ENCODE measurements around the gene SOX30. TPM values are rescaled to one million over a fixed set of nuclear protein-coding genes. Genes with fewer than 3 reads are reported as not detected.
"Not testable (repeated sequence)": the region's sequence is repeated elsewhere in the genome, so short reads cannot be mapped to it uniquely, and the experiment has no call there.

SOX30 gene
- not detected in 2 replicates for total RNA-seq (2014; rRNA removed; shearing (Covaris generic))

DNA sequence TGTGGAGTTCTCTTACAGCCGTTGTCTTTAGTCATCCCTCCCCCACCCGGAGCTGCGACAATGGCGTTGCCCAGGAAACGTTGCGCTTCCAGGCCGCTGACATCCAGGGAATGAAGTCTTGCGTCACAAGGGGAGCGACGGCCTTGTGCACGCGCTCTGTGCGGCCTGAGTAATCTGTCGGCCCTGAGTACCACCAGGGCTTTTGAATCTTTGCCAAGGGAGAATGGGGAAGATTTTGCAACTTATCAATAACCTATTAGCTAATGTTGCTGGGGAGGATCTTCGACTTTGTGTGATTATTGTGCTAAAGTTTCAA is at the start of gene SOX30:
TSS of gene SOX30 (minus strand) at position 62 of the 316 bp plus-strand sequence. CDS start 360 bp downstream, outside the sequence.
- DNase-seq (ENCODE audit: low read depth) = no peak

DNA sequence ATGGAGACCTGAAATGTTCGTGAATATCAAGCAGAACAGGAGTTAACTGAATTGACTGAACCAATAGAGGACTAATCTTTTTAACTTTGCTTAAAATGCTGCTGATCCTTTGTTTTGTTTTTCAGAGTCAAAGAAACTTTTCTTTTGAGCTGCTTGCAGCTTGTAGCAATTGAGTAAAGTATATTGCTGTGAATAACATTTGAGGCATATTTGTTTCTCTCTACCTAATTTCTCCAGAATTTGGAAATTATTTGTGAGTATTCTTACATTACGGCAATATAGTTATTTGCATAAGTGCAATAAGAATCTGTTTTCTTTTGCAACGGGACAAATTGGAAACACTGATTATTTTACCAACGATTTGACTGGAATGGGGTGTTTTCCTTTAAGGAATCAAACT is 46.4 kb upstream of the SOX30 start:
- not testable (repeated sequence) for DNase-seq (ENCODE audit: low read depth)

DNA sequence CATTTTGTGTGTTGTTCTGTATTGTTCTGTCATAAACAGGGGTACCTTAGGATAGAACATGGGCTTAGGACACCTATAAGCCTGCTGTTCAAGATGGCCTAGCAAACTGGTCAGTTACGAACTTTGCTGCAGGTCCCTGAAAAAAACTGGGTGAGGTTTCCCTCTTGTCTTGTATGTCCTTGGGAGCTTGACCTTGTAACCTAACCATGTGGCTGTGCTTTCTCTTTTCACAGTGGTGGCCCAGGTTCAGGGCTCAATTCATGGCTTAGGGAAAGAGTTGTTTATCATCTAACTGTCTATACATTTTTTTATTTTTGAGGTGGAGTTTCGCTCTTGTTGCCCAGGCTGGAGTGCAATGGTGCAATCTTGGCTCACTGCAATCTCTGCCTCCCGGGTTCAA is 43.9 kb upstream of the SOX30 start:
- DNase-seq (ENCODE audit: low read depth) = not testable (repeated sequence)

DNA sequence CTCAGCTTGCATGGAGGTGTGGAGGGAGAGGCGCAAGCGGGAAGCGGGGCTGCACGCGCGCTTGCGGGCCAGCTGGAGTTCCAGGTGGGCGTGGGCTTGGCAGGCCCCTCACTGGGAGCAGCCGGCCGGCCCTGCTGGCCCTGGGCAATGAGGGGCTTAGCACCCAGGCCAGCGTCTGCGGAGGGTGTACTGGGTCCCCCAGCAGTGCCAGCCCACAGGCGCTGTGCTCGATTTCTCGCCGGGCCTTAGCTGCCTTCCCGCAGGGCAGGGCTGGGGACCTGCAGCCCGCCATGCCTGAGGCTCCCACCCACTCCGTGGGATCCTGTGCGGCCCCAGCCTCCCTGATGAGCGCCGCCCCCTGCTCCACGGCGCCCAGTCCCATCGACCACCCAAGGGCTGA is 41.6 kb upstream of the SOX30 start:
- not testable (repeated sequence) for DNase-seq (ENCODE audit: low read depth)

DNA sequence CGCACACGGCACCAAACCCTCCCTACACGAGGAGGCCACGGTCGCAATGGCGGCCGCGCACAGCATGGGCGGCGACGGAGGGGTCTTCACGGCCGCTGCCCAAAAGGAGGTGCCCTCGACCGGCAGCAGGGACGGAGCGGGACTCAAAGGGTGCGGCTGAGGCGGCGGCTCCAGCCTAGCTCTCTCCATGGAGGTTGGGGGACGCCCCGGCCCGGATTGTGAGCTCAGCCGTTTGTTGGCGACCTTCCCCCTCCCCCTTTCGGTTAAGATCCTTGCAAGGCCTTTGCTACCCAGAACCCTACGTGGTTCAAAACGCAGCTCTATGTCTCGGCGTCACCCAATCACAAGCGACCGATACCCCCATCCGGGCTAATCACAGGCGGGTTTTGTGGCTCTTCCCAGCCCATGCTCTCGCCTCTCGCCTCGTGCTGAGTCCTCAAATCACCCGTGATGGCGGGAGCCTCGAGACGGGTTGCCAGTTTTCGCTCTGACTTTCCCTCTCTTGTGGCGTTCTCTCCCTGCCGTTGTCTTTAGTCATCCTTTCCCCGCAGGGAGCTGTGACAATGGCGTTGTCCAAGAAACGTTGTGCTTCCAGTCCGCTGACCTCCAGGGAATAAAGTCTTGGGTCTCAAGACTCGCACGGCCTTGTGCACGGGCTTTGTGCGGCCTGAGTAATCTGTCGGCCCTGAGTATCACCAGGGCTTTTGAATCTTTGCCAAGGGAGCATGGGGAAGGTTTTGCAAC is 38.6 kb upstream of the SOX30 start:
- no peak for DNase-seq (ENCODE audit: low read depth)

DNA sequence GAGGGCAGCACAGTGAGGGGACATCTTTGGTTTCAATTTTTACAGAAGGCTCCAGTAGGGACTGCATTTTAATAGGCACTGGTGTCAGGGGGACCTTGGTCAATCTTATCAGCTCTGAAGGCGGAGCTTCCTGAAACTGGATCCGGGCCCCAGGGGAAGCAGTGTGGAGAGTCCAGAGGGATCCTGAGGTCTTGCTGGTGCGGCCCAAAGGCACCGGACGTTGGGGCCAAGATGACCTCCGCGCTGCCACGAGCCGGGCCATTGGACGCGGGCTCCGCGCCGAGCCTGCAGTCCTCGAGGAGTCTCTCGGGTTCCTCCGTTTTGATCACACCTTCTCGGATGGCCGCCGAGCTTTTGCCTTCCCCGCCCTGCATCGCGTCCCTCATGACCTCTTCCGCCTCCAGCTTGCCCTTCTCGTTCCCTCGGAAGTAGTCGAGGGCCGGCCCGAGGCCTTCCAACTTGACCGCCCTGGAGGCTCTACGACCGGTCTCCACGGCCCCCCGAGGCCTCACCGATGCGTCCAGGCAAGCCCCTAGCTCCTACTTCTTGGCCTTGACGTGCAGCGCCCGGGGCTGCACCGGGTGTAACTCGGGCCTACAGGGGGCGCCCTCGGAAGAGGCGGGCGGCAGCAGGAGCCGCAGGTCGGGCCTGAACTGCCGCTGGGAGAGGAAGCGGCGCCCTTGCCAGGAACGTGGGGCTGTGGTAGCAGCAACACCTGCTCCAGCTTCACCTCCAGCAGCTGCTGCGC is 37.9 kb upstream of the SOX30 start:
- DNase-seq (ENCODE audit: low read depth) = no peak

DNA sequence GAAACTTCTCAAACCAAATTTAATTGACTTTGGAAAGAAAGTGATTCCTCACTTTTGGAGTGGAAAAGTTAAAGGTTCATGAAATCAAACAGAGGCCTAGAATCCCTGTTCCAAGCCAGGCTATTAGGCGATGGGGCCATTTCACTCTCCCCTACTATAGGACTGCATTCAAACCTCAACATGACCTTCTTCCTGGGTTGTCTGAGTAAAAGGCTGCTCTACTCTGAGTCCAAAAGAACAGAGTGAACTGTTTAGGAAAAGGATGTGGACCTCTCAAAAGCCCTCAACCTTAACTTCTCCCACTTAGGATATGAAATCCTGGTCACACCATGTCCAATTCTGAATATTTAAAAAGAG is 34.9 kb upstream of the SOX30 start:
- DNase-seq (ENCODE audit: low read depth) = no peak

DNA sequence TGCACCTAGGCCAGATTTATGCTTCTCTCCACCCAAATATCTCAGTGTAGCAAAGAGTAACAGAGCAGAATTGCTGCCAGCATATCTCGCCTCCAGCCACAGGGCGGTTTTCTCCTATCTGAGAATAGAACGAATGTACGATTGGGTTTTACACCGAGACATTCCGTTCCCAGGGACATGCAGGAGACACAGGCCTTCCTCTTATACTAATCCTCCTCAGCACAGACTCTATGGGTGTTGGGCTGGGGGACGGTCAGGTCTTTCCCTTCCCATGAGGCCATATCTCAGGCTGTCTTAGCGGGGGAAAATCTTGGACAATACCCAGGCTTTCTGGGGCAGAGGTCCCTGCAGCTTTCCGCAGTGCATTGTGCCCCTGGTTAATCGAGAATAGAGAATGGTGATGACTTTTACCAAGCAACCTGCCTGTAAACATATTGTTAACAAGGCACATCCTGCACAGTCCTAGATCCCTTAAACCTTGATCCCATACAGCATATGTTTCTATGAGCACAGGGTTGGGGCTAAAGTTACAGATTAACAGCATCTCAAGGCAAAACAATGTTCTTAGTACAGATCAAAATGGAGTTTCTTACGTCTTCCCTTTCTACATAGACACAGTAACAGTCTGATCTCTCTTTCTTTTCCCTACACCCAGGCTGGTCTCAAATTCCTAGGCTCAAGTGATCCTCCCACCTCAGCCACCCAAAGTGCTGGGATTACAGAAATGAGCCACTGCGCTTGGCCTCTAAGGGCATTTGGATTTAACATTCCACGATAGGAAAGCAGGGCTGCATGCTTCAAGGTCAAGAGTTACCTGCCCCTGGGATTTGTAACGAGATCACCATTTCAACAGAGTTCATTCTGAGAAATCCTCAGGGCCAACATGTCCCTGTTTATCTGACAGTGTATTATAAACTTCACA is 34.3 kb upstream of the SOX30 start:
- DNase-seq (ENCODE audit: low read depth) = not testable (repeated sequence)

DNA sequence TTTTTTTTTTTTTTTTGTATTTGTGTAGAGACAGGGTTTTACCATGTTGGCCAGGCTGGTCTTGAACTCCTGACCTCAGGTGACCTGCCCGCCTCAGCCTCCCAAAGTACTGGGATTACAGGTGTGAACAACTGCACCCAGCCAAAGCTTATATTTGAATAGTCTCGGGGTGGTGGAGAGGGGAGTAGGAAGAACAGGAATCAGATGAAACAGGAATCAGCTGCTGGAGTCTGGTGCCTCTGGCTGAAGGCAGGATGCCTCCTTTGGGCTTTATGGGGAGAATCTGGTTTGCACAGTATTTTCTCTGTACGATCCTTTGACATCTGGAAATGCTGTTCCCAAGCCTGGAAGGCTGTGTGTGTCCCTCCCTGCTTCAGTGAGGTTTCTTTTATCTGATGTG is 30.0 kb upstream of the SOX30 start:
- DNase-seq (ENCODE audit: low read depth) = no peak

DNA sequence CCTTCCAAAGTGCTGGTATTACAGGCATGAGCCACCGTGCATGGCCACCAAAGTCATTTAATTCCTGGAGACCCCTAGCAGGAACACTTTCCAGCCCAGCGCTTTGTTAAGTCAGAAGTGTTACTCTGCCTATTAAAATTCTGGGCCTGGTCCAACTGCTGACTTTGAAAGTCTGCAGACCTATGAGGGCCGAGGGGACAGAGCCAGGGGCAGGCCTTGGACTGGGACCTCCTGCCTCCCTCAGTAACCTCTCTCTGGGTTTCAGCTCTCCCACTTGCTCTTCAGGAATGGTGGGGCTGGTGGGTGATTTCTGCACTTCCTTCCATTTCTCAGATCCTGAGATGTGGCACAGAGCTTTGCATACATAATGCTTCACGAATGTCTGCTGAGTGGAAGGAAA is 28.8 kb upstream of the SOX30 start:
- no peak for DNase-seq (ENCODE audit: low read depth)

DNA sequence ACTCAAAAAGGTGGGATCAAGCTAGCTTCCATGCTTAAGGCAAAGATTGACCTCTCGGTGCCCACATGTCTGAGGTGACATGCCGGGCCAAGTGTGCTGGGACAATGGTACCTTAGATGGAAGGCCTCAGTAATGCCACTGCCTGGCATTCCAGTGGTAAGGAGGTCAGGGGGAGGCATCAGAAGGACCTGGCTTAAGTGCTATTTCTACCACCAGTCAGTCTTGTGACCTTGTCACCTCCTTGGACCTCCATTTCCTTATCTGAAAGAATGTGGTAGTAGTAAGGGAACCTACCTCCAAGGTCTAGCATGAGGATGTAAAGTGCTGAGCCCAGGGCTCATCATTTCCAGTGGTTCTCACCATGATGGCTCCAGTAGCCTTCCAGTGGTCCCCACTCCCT is 28.0 kb upstream of the SOX30 start:
- DNase-seq (ENCODE audit: low read depth) = no peak

DNA sequence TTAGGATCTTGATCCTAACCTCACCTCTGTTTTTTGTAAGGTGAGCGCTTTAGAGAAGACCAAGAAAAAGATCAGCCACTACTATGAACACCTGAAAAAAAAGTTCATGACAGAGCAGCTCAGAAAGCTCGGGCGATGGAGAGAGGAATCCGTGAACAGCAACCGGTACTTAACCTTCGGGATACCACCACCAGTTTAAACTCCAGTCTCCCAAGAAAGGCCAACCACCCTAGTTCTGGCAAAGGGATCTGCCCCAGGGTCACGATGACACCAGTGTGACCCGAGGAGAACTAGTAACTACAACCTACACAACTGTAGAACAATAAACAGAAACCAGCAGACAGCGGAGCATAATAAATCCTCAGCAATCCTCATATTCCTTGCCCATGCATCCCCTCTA is 27.6 kb upstream of the SOX30 start:
- no peak for DNase-seq (ENCODE audit: low read depth)

DNA sequence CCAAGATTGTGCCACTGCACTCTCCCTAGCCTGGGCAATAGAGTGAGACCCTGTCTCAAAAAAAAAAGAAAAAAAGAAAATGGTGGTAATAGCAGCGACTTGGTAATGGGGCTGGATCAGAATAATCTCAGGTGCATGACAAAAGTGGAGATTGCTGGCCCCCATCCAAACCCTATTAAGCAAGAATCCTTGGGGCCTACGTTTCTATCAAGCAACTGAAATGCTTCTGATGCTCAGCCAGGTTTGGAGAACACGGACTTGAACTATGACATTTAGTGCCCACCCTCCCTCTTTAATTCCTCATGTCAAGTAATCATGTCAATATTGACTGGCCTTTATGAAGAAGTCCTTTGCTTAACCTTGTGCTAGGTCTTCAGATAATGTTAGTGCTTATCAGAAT is 25.7 kb upstream of the SOX30 start:
- no peak for DNase-seq (ENCODE audit: low read depth)

DNA sequence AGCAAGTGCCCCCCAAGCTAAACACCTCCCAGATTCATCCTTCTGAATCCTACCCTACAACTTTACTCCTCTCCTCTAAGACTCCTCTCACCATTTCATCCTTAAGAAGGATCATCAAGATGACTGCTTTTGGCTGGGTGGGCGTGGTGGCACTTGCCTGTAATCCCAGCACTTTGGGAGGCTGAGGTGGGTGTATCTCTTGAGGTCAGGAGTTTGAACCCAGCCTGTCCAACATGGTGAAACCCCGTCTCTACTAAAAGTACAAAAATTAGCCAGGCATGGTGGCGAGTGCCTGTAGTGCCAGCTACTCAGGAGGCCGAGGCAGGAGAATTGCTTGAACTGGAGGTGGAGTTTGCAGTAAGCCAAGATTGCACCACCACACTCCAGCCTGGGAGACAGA is 22.1 kb upstream of the SOX30 start:
- not testable (repeated sequence) for DNase-seq (ENCODE audit: low read depth)

DNA sequence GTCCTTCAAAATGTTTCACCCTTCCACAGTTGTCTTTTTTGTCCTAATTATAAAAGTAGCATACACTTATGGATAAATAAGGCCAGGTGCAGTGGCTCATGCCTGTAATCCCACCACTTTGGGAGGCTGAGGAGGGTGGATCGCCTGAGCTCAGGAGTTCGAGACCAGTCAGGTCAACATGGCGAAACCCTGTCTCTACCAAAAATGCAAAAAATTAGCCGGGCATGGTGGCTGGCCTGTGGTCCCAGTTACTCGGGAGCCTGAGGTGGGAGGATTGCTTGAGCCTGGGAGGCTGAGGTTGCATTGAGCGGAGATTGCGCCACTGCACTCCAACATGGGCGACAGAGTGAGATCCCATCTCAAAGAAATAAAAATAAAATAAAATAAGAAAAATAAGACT is 20.7 kb upstream of the SOX30 start:
- DNase-seq (ENCODE audit: low read depth) = no peak

DNA sequence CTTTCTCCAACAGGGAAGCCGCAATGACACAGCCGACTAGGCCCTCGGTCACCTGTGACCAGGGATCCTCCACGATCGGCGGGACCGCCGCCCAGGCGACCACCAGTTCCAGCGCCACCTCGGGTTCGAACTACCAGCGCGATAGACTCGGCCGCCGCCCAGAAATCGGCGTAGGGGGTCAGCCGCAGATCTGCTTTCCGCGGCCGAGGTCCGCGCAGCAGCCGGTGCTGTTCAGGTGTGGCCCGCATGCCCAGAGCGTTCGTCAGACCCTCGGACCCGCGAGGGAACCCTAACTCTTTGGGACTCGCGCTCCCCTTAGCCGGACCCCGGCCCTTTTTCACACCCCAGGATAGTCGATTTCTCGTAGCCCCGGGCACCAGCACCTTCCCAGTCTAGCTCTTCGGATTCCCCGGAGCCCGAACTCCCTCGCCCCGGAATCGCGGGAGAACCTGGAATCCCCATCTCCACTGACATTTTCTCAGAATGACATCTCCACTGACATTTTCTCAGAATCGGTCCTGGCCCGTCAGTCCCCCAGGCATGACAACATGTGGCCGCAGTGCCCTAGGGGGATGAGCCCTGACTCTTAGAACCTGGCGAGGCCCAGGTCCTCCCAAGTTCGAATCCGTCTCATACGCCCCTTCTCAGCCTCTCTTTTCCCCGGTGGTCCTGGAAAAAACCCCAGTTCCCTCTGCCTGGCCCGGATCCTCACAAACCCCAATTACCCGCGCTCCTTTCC is 19.5 kb upstream of the SOX30 start:
- no peak for DNase-seq (ENCODE audit: low read depth)

DNA sequence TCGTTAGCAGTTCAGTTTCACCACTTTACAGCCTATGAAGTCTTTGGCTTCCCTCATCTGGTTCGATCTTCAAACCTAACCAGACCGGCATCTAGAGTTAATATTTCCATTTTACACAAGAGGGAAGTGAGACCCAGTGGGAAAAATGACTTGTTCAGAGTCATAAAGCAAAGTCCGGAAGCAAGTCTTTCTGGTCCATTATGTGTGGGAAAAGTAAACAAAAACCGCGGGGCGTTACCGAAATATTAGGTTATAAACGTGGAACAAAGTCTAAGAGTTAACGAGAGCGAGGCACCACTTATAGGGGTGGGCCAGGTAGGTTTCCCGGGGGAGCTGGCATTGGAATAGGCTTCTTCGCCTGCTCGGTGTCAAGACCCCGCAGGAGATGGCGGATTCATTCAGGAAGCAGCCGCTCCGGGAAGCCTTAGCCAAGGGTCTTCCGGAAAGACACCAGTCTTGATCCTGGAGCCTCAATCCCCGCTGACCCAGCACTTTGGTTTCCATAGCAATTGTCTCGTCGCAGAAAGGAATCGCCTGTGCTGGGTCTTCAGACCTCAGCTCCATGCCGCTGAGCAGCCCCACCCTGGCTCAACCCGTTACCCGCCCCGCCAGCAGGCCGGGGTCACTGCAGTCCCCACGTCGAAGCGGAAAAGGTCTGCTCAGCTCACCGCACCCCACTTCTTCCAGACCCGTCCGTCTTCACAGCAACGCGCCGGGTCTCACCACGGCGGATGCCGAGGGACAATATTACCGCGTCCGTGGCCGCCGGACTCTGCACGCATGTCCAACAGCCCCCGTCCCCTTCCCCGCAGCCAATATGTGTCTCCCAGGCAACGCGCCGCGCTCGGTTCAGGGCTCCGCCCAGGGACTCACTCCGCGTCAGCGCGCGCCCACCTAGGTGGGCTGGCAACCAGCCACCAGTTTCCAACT is 18.7 kb upstream of the SOX30 start, which contains the start of gene C5orf52:
TSS of gene C5orf52 (plus strand) at position 872 of the 930 bp plus-strand sequence. CDS start 82 bp downstream, outside the sequence.
- DNase-seq (ENCODE audit: low read depth) = peak; percentile 35

DNA sequence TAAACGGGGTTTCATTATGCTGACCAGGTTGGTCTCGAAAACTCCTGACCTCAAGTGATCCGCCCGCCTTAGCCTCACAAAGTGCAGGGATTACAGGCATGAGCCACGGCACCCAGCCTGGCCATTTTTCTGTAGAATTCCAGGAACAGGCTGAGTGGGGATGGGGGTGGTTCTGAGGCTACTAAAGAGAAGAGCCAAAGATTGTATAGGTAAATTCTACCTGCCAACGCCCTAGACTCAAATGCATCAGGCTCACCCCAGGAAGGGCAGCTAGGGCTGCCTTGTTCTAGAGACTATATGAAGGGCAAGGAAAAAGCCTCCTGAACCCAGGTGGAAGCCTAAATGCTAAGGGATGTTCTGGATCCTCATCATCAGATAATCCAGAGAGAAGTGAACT is 17.5 kb upstream of the SOX30 start:
- DNase-seq (ENCODE audit: low read depth) = no peak

DNA sequence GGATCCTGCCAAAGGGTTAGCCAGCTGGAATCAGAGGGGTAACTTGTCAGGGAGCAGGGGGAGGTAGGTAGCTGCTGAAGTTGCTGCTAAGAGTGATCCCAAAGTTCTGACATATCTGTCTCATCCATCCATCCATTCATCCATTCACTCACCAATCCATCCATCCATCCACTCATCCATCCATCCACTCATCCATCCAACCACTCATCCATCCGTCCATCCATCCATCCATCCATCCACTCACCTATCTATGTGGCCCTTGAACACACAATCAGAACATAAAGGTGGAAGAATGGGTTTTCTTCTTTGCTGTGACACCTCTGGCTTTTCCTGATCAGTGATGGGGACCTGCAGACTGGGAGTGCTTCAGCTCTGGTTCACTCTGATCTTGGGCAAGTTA is 16.1 kb upstream of the SOX30 start:
- DNase-seq (ENCODE audit: low read depth) = no peak

DNA sequence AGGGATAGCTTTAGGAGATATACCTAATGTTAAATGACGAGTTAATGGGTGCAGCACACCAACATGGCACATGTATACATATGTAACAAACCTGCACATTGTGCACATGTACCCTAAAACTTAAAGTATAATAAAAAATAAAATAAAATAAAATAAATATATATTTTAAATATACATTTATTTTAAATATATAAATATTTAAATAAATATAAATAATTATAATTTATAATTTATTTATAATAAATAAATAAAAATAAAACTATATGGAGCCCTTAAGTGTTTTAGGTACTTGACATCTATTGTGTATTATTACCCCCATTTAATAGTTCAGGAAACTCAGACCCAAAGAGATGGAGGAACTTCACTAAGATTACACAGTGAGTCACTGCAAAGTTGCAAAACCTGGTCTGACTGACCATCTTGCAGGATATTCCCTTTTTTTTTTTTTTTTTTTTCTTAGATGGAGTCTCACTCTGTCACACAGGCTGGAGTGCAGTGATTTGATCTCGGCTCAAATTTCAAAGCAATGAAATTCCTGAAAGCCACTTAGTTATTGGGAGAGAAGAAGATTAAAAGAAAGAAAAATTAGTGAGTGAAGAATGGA is 13.3 kb upstream of the SOX30 start:
- DNase-seq (ENCODE audit: low read depth) = peak; percentile 81
